ENCODE results near the gene CSNK2B. TPM values are rescaled to one million over a fixed set of nuclear protein-coding genes. Genes with fewer than 3 reads are reported as not detected.

CSNK2B gene
- polyA plus RNA-seq, 3 donors = 147 to 227 (median 195) TPM

DNA sequence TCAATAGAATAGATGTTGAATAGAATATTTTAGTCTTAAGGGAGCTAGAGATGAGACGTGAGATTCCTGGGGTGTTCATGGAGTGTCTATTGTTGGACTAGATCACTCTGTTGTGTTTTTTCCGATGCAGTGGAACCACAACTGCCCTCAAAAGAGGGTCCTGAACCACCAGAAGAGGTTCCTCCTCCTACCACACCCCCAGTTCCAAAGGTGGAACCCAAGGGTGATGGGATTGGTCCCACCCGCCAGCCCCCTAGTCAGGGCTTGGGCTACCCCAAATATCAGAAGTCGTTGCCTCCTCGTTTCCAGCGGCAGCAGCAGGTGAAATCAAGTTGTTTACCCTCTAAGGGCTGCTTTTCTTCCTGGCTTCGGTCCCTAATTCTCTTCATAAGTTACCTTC lies 36.9 kb upstream of the CSNK2B start:
- Mint-ChIP-seq H3K27ac (peak overlapping the region in 1 of 7 donors; percentile 46), H3K4me3 (no peak overlapping the region), H3K27me3 (ENCODE audit: low read depth in 3 of 3) (peaks cover 0 to 3% (median 0%) of the 10 kb centered on the region in 3 donors), H3K9me3 (no peaks in the 10 kb centered on the region), H3K4me1 (no peaks in the 10 kb centered on the region), H3K36me3 (peaks cover 96 to 100% of the 10 kb centered on the region in 2 donors)
- H4K20me1 ChIP-seq (ENCODE audit: insufficient read depth, low read length) = peaks cover 76% of the 10 kb centered on the region
- no peaks in the 10 kb centered on the region for H3K27me3 ChIP-seq (ENCODE audit: control insufficient read depth in 2 of 2, insufficient read depth in 2 of 2, low read length in 2 of 2)
- TF ChIP-seq CTCF (IDR thresholded peaks at IDR 0.05) = no peak
- H2AFZ ChIP-seq (ENCODE audit: insufficient read depth, low read depth, low read length, poor library complexity, severe bottlenecking) = no peak overlapping the region
- no peak for DNase-seq
- no peak overlapping the region for H3K27ac ChIP-seq (ENCODE audit: low read depth in 1 of 2, low read length in 2 of 2)
- H3K4me1 ChIP-seq (ENCODE audit: control insufficient read depth in 1 of 2, insufficient read depth in 2 of 2, low read length in 2 of 2) = no peaks in the 10 kb centered on the region
- H3K9ac ChIP-seq (ENCODE audit: insufficient read depth, low read length, poor library complexity, severe bottlenecking) = no peak overlapping the region
- H3K4me3 ChIP-seq (replicated peaks in 1 of 3; ENCODE audit: low read depth in 2 of 3, low read length in 3 of 3) = no peak overlapping the region
- H3K4me2 ChIP-seq (replicated peaks; ENCODE audit: extremely low read depth, low read length, poor library complexity, severe bottlenecking) = no peak overlapping the region
- H3K36me3 ChIP-seq (replicated peaks in 1 of 2; ENCODE audit: control insufficient read depth in 1 of 2, insufficient read depth in 2 of 2, low read length in 2 of 2) = peaks cover 97 to 100% of the 10 kb centered on the region in 2 donors
- intact Hi-C loops (cut with micrococcal nuclease) = no loop called here
- H3K79me2 ChIP-seq (ENCODE audit: insufficient read depth, low read length) = peaks cover 64% of the 10 kb centered on the region
- H3K9me3 ChIP-seq (replicated peaks in 1 of 2; ENCODE audit: control insufficient read depth in 1 of 2, insufficient read depth in 1 of 2, low read length in 2 of 2) = no peaks in the 10 kb centered on the region
- 96% methylated on average over 5 of the region's 7 CpGs for WGBS (ENCODE audit: insufficient coverage)

DNA sequence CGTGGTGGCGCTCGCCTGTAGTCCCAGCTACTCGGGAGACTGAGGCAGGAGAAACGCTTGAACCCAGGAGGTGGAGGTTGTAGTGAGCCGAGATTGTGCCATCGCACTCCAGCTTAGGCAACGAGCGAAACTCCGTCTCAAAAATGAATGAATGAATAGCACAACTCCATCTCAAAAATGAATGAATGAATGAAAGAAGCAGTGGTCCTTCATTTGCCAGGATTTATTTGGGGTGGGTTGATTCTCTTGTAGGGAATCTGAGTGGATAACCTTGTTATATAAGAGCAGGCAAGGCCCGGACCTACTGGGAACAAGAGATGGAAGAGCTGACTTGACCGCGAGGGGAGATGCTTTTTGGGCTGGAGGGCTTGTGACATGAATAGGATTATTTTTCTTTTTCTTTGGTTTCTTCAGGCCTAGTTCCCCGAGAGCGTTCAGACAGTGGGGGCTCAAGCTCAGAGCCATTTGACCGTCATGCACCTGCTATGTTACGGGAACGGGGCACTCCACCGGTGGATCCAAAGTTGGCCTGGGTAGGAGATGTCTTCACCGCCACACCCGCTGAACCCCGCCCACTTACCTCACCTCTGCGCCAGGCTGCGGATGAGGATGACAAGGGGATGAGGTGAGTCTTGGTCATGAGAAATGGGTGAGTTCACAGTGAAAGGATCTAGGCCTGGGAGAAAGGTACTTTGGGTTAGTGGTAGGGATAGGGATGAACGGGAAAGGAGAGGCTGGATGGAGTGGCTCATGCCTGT lies 35.5 kb upstream of the CSNK2B start:
- H3K27me3 Mint-ChIP-seq (ENCODE audit: low read depth in 3 of 3) = peaks cover 0 to 3% (median 0%) of the 10 kb centered on the region in 3 donors
- Histone ChIP-seq H3K27me3 (ENCODE audit: control insufficient read depth in 2 of 2, insufficient read depth in 2 of 2, low read length in 2 of 2) (no peaks in the 10 kb centered on the region), H3K27ac (ENCODE audit: low read depth in 1 of 2, low read length in 2 of 2) (no peak overlapping the region), H3K4me1 (ENCODE audit: control insufficient read depth in 1 of 2, insufficient read depth in 2 of 2, low read length in 2 of 2) (no peaks in the 10 kb centered on the region), H2AFZ (ENCODE audit: insufficient read depth, low read depth, low read length, poor library complexity, severe bottlenecking) (no peak overlapping the region), H3K9me3 (replicated peaks in 1 of 2; ENCODE audit: control insufficient read depth in 1 of 2, insufficient read depth in 1 of 2, low read length in 2 of 2) (no peaks in the 10 kb centered on the region), H3K4me3 (replicated peaks in 1 of 3; ENCODE audit: low read depth in 2 of 3, low read length in 3 of 3) (no peak overlapping the region), H3K36me3 (replicated peaks in 1 of 2; ENCODE audit: control insufficient read depth in 1 of 2, insufficient read depth in 2 of 2, low read length in 2 of 2) (peaks cover 97 to 100% of the 10 kb centered on the region in 2 donors), H3K4me2 (replicated peaks; ENCODE audit: extremely low read depth, low read length, poor library complexity, severe bottlenecking) (no peak overlapping the region), H4K20me1 (ENCODE audit: insufficient read depth, low read length) (peaks cover 83% of the 10 kb centered on the region), H3K79me2 (ENCODE audit: insufficient read depth, low read length) (peaks cover 51% of the 10 kb centered on the region), H3K9ac (ENCODE audit: insufficient read depth, low read length, poor library complexity, severe bottlenecking) (no peak overlapping the region)
- intact Hi-C loops (cut with micrococcal nuclease) = no loop called here
- no peaks in the 10 kb centered on the region for H3K9me3 Mint-ChIP-seq
- DNase-seq = no peak
- peak overlapping the region in 1 of 2 donors; percentile 31 for H3K4me3 Mint-ChIP-seq
- peak overlapping the region in 3 of 7 donors; percentile 43 to 70 (median 48) for H3K27ac Mint-ChIP-seq
- H3K36me3 Mint-ChIP-seq = peaks cover 94 to 99% of the 10 kb centered on the region in 2 donors
- WGBS (ENCODE audit: insufficient coverage) = 92% methylated on average over 9 of the region's 25 CpGs
- no peak for TF ChIP-seq CTCF (IDR thresholded peaks at IDR 0.05)
- H3K4me1 Mint-ChIP-seq = no peaks in the 10 kb centered on the region
